Keratinocyte (primary cell): ENCODE data around the gene CCL2. TPM values are rescaled to one million over a fixed set of nuclear protein-coding genes. Genes with fewer than 3 reads are reported as not detected.

ENCODE experiments used
- DNase-seq: peaks from one replicate; pipeline ENCODE4 v3.0.0-alpha.2; 2011; ENCODE audit warnings: low read depth, missing footprints, low spot score
- FAIRE-seq: peaks from 2 replicates; lab custom pipeline; 2011; peaks lifted over from hg19 to GRCh38; lab: Jason Lieb, UNC
- H2AFZ ChIP-seq: 2 replicates; pipeline ENCODE4 v1.6.0; 2012; ENCODE audit warnings: low read length, control low read depth, inconsistent platforms; ENCODE audit not compliant: control insufficient read depth
- H3K27ac ChIP-seq: 2 replicates; pipeline ENCODE4 v1.5.1; 2011; ENCODE audit warnings: low read length; ENCODE audit not compliant: control insufficient read depth, insufficient read depth
- H3K27me3 ChIP-seq: 3 replicates; pipeline ENCODE4 v1.6.0; 2011; ENCODE audit warnings: low read length; ENCODE audit not compliant: control insufficient read depth, insufficient read depth; ENCODE audit errors: extremely low read depth
- H3K36me3 ChIP-seq, 2 experiments: 2 replicates in 1 of 2; 3 replicates in 1 of 2; pipeline ENCODE4 v1.5.1; 2011; ENCODE audit warnings: low read length in 2 of 2, mild to moderate bottlenecking in 1 of 2; ENCODE audit not compliant: control insufficient read depth in 2 of 2, insufficient read depth in 2 of 2; ENCODE audit errors: extremely low read depth in 1 of 2
- H3K4me1 ChIP-seq: 3 replicates; pipeline ENCODE4 v1.5.1; 2011; ENCODE audit warnings: low read length; ENCODE audit not compliant: control insufficient read depth, insufficient read depth; ENCODE audit errors: extremely low read depth
- H3K4me2 ChIP-seq: 3 replicates; pipeline ENCODE4 v1.6.0; 2011; ENCODE audit warnings: low read depth, low read length; ENCODE audit not compliant: control insufficient read depth, insufficient read depth; ENCODE audit errors: extremely low read depth
- H3K4me3 ChIP-seq, 3 experiments: fragments of 200-600 bp in 1 of 3; sonication (generic) in 1 of 3; 2 replicates in 2 of 3; 3 replicates in 1 of 3; pipeline ENCODE4 v1.5.1; 2011 to 2016; ENCODE audit warnings: low read length in 3 of 3, mild to moderate bottlenecking in 3 of 3, control low read depth in 2 of 3, inconsistent platforms in 1 of 3, low read depth in 1 of 3, mixed read lengths in 1 of 3, mixed run types in 1 of 3, moderate library complexity in 1 of 3; ENCODE audit not compliant: control insufficient read depth in 2 of 3, insufficient read depth in 2 of 3; ENCODE audit errors: extremely low read depth in 1 of 3
- H3K79me2 ChIP-seq: 2 replicates; pipeline ENCODE4 v1.6.0; 2012; ENCODE audit warnings: low read length; ENCODE audit not compliant: control insufficient read depth, insufficient read depth
- H3K9ac ChIP-seq: 3 replicates; pipeline ENCODE4 v1.6.0; 2011; ENCODE audit warnings: low read length; ENCODE audit not compliant: control insufficient read depth, insufficient read depth; ENCODE audit errors: extremely low read depth
- H3K9me1 ChIP-seq: 3 replicates; pipeline ENCODE4 v1.6.0; 2011; ENCODE audit warnings: low read length; ENCODE audit not compliant: control insufficient read depth, insufficient read depth; ENCODE audit errors: extremely low read depth
- H3K9me3 ChIP-seq: 2 replicates; pipeline ENCODE4 v1.5.1; 2012; ENCODE audit warnings: low read depth, low read length; ENCODE audit not compliant: control insufficient read depth
- H4K20me1 ChIP-seq: 3 replicates; pipeline ENCODE4 v1.6.0; 2011; ENCODE audit warnings: low read length; ENCODE audit not compliant: control insufficient read depth, insufficient read depth; ENCODE audit errors: extremely low read depth
- EZH2 ChIP-seq: IDR thresholded peaks from one replicate; pipeline ENCODE4 v1.6.1; 2012; ENCODE audit warnings: inconsistent platforms, mild to moderate bottlenecking, low read length, moderate library complexity
- dilution Hi-C: fragments of 300-500 bp; cut with MboI; formaldehyde crosslinking; loops from one replicate; pipeline ENCODE4 v1.7.0; 2020; ENCODE audit warnings: low sequenced_read_pairs; ENCODE audit not compliant: extremely low pct_ligation_motif_present
- polyA plus RNA-seq, 5 experiments: library from polyadenylated mRNA; depleted of rRNA in 3 of 5; stranded (reverse) in 3 of 5; stranded (forward) in 1 of 5; unstranded in 1 of 5; fragments of >200 nt; gene quantifications; 1 replicate in 1 of 5; 2 replicates in 3 of 5; 3 replicates in 1 of 5; pipeline versions ENCODE4 v1.2.1 to v1.2.3, GENCODE V29; 2011 to 2012; ENCODE audit warnings: missing spikeins in 2 of 5, low read depth in 1 of 5, low replicate concordance in 1 of 5
- TF ChIP-seq, protein P1 (sequence below), 3 experiments: IDR thresholded peaks in 1 of 3; conservative IDR thresholded peaks in 1 of 3; optimal IDR thresholded peaks in 1 of 3; 2 replicates in 2 of 3; 3 replicates in 1 of 3; pipeline versions ENCODE3 to v1.5.1; 2011; ENCODE audit warnings: low read length in 3 of 3, mild to moderate bottlenecking in 3 of 3, moderate library complexity in 2 of 3, control low read depth in 1 of 3, inconsistent platforms in 1 of 3; ENCODE audit not compliant: insufficient read depth in 2 of 3; ENCODE audit errors: extremely low read depth in 1 of 3

CCL2 gene
- polyA plus RNA-seq, 1 donor (not counting 4 experiments of a cell fraction or from before 2014, with no cell fraction given) = 0.24 TPM

DNA sequence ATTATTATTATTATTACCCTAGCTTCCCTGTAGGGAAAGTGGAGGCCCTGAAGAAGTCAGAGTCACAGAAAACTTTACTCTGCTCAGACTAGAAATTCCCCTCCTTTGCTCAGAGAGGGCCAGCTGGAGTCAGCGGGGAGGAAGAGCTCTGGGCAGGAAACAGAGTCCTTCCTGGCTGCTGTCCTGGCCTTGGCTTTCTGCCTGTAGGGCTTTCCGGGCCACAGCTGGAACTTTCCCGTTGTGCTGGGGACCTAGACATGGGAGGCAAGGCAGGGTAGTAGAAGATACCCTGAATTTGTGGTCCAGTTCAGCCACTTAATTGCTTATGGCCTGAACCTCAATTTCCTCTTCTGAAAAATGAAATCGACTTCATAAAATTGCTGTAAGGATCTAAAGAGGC lies 14.0 kb upstream of the CCL2 start:
- Histone ChIP-seq H3K27ac (no peak overlapping the region), H3K4me2 (no peak overlapping the region), H3K27me3 (no peaks in the 10 kb centered on the region), H3K4me1 (no peaks in the 10 kb centered on the region), H3K9ac (no peak overlapping the region), H3K36me3 (no peaks in the 10 kb centered on the region), H3K4me3 (no peak overlapping the region), H3K9me3 (no peaks in the 10 kb centered on the region), H2AFZ (no peak overlapping the region), H4K20me1 (no peaks in the 10 kb centered on the region), H3K9me1 (no peaks in the 10 kb centered on the region), H3K79me2 (no peaks in the 10 kb centered on the region)
- FAIRE-seq (no peak), DNase-seq (no peak)
- no peak for TF ChIP-seq EZH2
- TF ChIP-seq, protein P1, sequence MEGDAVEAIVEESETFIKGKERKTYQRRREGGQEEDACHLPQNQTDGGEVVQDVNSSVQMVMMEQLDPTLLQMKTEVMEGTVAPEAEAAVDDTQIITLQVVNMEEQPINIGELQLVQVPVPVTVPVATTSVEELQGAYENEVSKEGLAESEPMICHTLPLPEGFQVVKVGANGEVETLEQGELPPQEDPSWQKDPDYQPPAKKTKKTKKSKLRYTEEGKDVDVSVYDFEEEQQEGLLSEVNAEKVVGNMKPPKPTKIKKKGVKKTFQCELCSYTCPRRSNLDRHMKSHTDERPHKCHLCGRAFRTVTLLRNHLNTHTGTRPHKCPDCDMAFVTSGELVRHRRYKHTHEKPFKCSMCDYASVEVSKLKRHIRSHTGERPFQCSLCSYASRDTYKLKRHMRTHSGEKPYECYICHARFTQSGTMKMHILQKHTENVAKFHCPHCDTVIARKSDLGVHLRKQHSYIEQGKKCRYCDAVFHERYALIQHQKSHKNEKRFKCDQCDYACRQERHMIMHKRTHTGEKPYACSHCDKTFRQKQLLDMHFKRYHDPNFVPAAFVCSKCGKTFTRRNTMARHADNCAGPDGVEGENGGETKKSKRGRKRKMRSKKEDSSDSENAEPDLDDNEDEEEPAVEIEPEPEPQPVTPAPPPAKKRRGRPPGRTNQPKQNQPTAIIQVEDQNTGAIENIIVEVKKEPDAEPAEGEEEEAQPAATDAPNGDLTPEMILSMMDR (optimal IDR thresholded peaks at IDR 0.05 in 1 of 3, IDR thresholded peaks at IDR 0.05 in 1 of 3, conservative IDR thresholded peaks at IDR 0.05 in 1 of 3; ENCODE audit: extremely low read depth in 1 of 3, insufficient read depth in 2 of 3, low read length in 3 of 3) = no peak
- dilution Hi-C loops = no loop called here

DNA sequence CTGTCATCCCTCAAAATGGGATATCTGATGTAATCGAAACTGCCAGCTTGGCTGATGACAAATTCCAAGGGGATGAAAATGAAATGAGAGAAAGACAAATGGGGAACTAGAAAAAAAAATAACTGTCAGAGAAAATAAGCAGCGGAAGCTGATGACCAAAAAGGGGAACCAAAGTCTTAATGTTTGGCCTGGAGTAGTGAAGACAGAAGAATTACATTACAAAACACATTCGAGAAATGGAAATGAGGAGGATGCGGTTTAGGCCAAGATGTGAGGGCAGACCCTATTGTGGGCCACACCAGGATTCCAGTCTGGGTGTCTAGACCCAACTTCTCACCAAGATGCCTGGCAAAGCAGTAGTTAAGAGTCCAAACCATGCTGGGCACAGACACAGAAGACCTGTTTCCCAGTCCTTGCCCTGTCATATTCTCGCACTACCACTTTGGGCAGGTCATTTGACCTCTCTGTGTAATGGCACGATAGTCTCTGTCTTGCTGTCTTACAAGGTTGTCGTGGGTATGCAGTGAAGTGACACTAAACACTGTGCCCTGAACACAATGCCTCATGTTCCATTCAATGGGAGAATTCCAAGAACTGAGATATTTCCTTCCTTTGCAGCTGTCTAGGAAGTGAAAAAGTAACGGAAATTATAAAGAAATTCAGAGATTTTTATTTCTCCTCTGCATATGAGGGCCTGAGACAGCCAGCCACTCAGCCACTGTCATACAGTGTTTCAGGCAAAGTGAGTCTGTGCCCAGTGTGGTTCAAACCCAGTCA lies 12.3 kb upstream of the CCL2 start:
- Histone ChIP-seq H3K9me3 (no peaks in the 10 kb centered on the region), H3K4me1 (no peaks in the 10 kb centered on the region), H3K79me2 (no peaks in the 10 kb centered on the region), H3K27ac (no peak overlapping the region), H3K9ac (no peak overlapping the region), H3K9me1 (no peaks in the 10 kb centered on the region), H2AFZ (no peak overlapping the region), H3K27me3 (no peaks in the 10 kb centered on the region), H4K20me1 (no peaks in the 10 kb centered on the region), H3K4me3 (no peak overlapping the region), H3K4me2 (no peak overlapping the region), H3K36me3 (no peaks in the 10 kb centered on the region)
- no peak for DNase-seq
- FAIRE-seq = no peak
- no peak for TF ChIP-seq EZH2
- TF ChIP-seq, protein P1 (optimal IDR thresholded peaks at IDR 0.05 in 1 of 3, IDR thresholded peaks at IDR 0.05 in 1 of 3, conservative IDR thresholded peaks at IDR 0.05 in 1 of 3; ENCODE audit: extremely low read depth in 1 of 3, insufficient read depth in 2 of 3, low read length in 3 of 3) = no peak
- dilution Hi-C loops = no loop called here
